Esophagus muscularis mucosa (tissue), 3 donors: ENCODE data around the gene PIP5K1B.

Experiments used
- CTCF ChIP-seq, 3 experiments: fragments of 200-600 bp in 2 of 3; fragments of 450-650 bp in 1 of 3; sonication (generic) in 2 of 3; IDR thresholded peaks; one replicate each; pipeline ENCODE4 v1.5.1; 2017 to 2019; ENCODE audit warnings: antibody characterized with exemption in 3 of 3, mild to moderate bottlenecking in 2 of 3, moderate library complexity in 1 of 3
- POLR2A ChIP-seq: fragments of 450-650 bp; IDR thresholded peaks from one replicate; pipeline ENCODE4 v1.6.1; 2017; ENCODE audit warnings: antibody characterized with exemption, moderate library complexity, mild to moderate bottlenecking, low read depth

GRCh38 chr9:68844631-68845612 is 139.9 kb downstream of the PIP5K1B start:
- TF ChIP-seq CTCF (IDR thresholded peaks at IDR 0.05) (peak; percentile 26 to 37 (median 34)), POLR2A (no peak)
